GM12891 (cell line): ENCODE results near the gene UGT1A5.
"Not testable (repeated sequence)": the region's sequence is repeated elsewhere in the genome, so short reads cannot be mapped to it uniquely, and the experiment has no call there.

Experiments used
- DNase-seq: peaks from one replicate; pipeline ENCODE4 v3.0.0; 2011; ENCODE audit warnings: low spot score; ENCODE audit not compliant: insufficient read length
- FAIRE-seq: peaks from 2 replicates; lab custom pipeline; 2011; peaks lifted over from hg19 to GRCh38; lab: Jason Lieb, UNC
- PAX5 ChIP-seq: IDR thresholded peaks from 2 replicates; pipeline ENCODE4 v1.6.1; 2011; ENCODE audit warnings: low read length, moderate library complexity, mild to moderate bottlenecking; ENCODE audit not compliant: insufficient read depth, severe bottlenecking
- POLR2A ChIP-seq: IDR thresholded peaks from 2 replicates; pipeline ENCODE4 v1.6.1; 2011; ENCODE audit warnings: low read depth, low read length, control low read depth
- POLR2AphosphoS5 ChIP-seq: IDR thresholded peaks from 2 replicates; pipeline ENCODE4 v1.6.1; 2011; ENCODE audit warnings: low read depth, low read length, control low read depth
- POU2F2 ChIP-seq: IDR thresholded peaks from 2 replicates; pipeline ENCODE4 v1.6.1; 2011; ENCODE audit warnings: low read depth, mild to moderate bottlenecking, control low read depth, low read length, moderate library complexity
- SPI1 ChIP-seq: IDR thresholded peaks from 2 replicates; pipeline ENCODE4 v1.6.1; 2011; ENCODE audit warnings: low read depth, low read length, control low read depth
- TAF1 ChIP-seq: IDR thresholded peaks from 2 replicates; pipeline ENCODE4 v1.6.1; 2011; ENCODE audit warnings: low read depth, low read length, control low read depth

UGT1A5 gene

GRCh38 chr2:233711312-233712008 is 1.2 kb upstream of the UGT1A5 start:
- DNase-seq (peak; percentile 33), FAIRE-seq (peak; percentile 77)
- TF ChIP-seq POLR2A (no peak), POU2F2 (no peak), PAX5 (no peak), SPI1 (no peak), POLR2AphosphoS5 (no peak), TAF1 (no peak)

- FAIRE-seq (no peak), DNase-seq (no peak)
- no peak for TF ChIP-seq POLR2AphosphoS5
- TF ChIP-seq SPI1: no peak
- TF ChIP-seq POLR2A: no peak
- no peak for TF ChIP-seq PAX5
- TF ChIP-seq TAF1: no peak
- no peak for TF ChIP-seq POU2F2
These were observed 532 bp downstream of the UGT1A5 start for GRCh38 chr2:233713262-233713615.

- no peak for TF ChIP-seq POU2F2
- no peak for TF ChIP-seq SPI1
- TF ChIP-seq POLR2AphosphoS5: no peak
- no peak for TF ChIP-seq PAX5
- no peak for TF ChIP-seq TAF1
- TF ChIP-seq POLR2A: no peak
- DNase-seq: no peak
- no peak for FAIRE-seq
These were observed 1.4 kb downstream of the UGT1A5 start for GRCh38 chr2:233714121-233714520.

- FAIRE-seq: no peak
- TF ChIP-seq POU2F2 (no peak), TAF1 (no peak), PAX5 (no peak), POLR2A (no peak), SPI1 (no peak), POLR2AphosphoS5 (no peak)
- DNase-seq: no peak
These were observed 5.8 kb downstream of the UGT1A5 start, which contains the start of gene UGT1A4 for GRCh38 chr2:233718552-233718951. Gene UGT1A4, plus strand, starts transcription at chr2:233718736. Its CDS starts 85 bp downstream, at chr2:233718821.

- no peak for FAIRE-seq
- no peak for TF ChIP-seq PAX5
- TF ChIP-seq SPI1: no peak
- no peak for TF ChIP-seq TAF1
- no peak for TF ChIP-seq POLR2A
- DNase-seq: no peak
These were observed 16.1 kb downstream of the UGT1A5 start, which contains the start of gene UGT1A3 for GRCh38 chr2:233728723-233729301. Gene UGT1A3, plus strand, starts transcription at chr2:233729042. Its CDS starts 85 bp downstream, at chr2:233729127.

GRCh38 chr2:233736868-233737653 is 24.4 kb downstream of the UGT1A5 start:
- DNase-seq, FAIRE-seq: not testable (repeated sequence)

- no peak for FAIRE-seq
- no peak for TF ChIP-seq TAF1
- TF ChIP-seq POLR2AphosphoS5: no peak
- TF ChIP-seq SPI1: no peak
- no peak for TF ChIP-seq PAX5
- no peak for TF ChIP-seq POLR2A
- TF ChIP-seq POU2F2: no peak
- no peak for DNase-seq
These were observed 28.2 kb downstream of the UGT1A5 start for GRCh38 chr2:233740870-233741269.

GRCh38 chr2:233743464-233744259 is 31.0 kb downstream of the UGT1A5 start:
- no peak for TF ChIP-seq POU2F2
- TF ChIP-seq POLR2AphosphoS5: no peak
- TF ChIP-seq SPI1: no peak
- no peak for TF ChIP-seq TAF1
- TF ChIP-seq POLR2A: no peak
- TF ChIP-seq PAX5: no peak
- DNase-seq (no peak), FAIRE-seq (no peak)

- FAIRE-seq: peak; percentile 47
- no peak for DNase-seq
- TF ChIP-seq POLR2AphosphoS5 (no peak), SPI1 (no peak), PAX5 (no peak), TAF1 (no peak), POLR2A (no peak), POU2F2 (no peak)
These were observed 32.5 kb downstream of the UGT1A5 start for GRCh38 chr2:233745073-233745755.

- FAIRE-seq, DNase-seq: not testable (repeated sequence)
These were observed 33.1 kb downstream of the UGT1A5 start for GRCh38 chr2:233745838-233746237.
